Measurements from ENCODE around the gene ATP9B. TPM values are rescaled to one million over a fixed set of nuclear protein-coding genes. Genes with fewer than 3 reads are reported as not detected.

ATP9B gene
- total RNA-seq, 1 donor from 2014 or later = 50.3 TPM

GRCh38 chr18:79368681-79369080 is 299.5 kb downstream of the ATP9B start:
- Histone ChIP-seq H3K4me3 (no peak overlapping the region), H3K27me3 (no peaks in the 10 kb centered on the region), H3K4me1 (no peaks in the 10 kb centered on the region), H3K27ac (no peak overlapping the region), H3K9me3 (no peaks in the 10 kb centered on the region), H3K36me3 (no peaks in the 10 kb centered on the region)
- no peak for TF ChIP-seq CTCF (IDR thresholded peaks at IDR 0.05)
- TF ChIP-seq POLR2AphosphoS5 (IDR thresholded peaks at IDR 0.05; ENCODE audit: insufficient read depth in 1 of 2, low read depth in 1 of 2) = no peak
- TF ChIP-seq POLR2A (IDR thresholded peaks at IDR 0.05) = no peak
- DNase-seq (ENCODE audit: extremely low spot score in 2 of 2) = no peak
- intact Hi-C loops (cut with DNase I) = no loop called here

- Histone ChIP-seq H3K27ac (no peak overlapping the region), H3K27me3 (no peaks in the 10 kb centered on the region), H3K4me1 (no peaks in the 10 kb centered on the region), H3K36me3 (no peaks in the 10 kb centered on the region), H3K4me3 (no peak overlapping the region), H3K9me3 (no peaks in the 10 kb centered on the region)
- TF ChIP-seq POLR2AphosphoS5 (IDR thresholded peaks at IDR 0.05; ENCODE audit: insufficient read depth in 1 of 2, low read depth in 1 of 2) (no peak), POLR2A (IDR thresholded peaks at IDR 0.05) (no peak), CTCF (IDR thresholded peaks at IDR 0.05) (no peak)
- no peak for DNase-seq (ENCODE audit: extremely low spot score in 2 of 2)
- intact Hi-C loops (cut with DNase I) = no loop called here
These were observed 302.4 kb downstream of the ATP9B start for GRCh38 chr18:79371561-79372121.

GRCh38 chr18:79372461-79372860 is 303.3 kb downstream of the ATP9B start:
- Histone ChIP-seq H3K9me3 (no peaks in the 10 kb centered on the region), H3K4me3 (no peak overlapping the region), H3K27ac (no peak overlapping the region), H3K4me1 (no peaks in the 10 kb centered on the region), H3K27me3 (no peaks in the 10 kb centered on the region), H3K36me3 (peaks cover 0 to 4% of the 10 kb centered on the region in 2 donors)
- intact Hi-C loops (cut with DNase I) = no loop called here
- DNase-seq (ENCODE audit: extremely low spot score in 2 of 2) = no peak
- no peak for TF ChIP-seq CTCF (IDR thresholded peaks at IDR 0.05)
- TF ChIP-seq POLR2A (IDR thresholded peaks at IDR 0.05) = no peak
- TF ChIP-seq POLR2AphosphoS5 (IDR thresholded peaks at IDR 0.05; ENCODE audit: insufficient read depth in 1 of 2, low read depth in 1 of 2) = no peak

- Histone ChIP-seq H3K27ac (no peak overlapping the region), H3K9me3 (no peaks in the 10 kb centered on the region), H3K4me3 (no peak overlapping the region), H3K36me3 (peaks cover 0 to 9% of the 10 kb centered on the region in 2 donors), H3K27me3 (no peaks in the 10 kb centered on the region), H3K4me1 (no peaks in the 10 kb centered on the region)
- intact Hi-C loops (cut with DNase I) = no loop called here
- TF ChIP-seq POLR2AphosphoS5 (IDR thresholded peaks at IDR 0.05; ENCODE audit: insufficient read depth in 1 of 2, low read depth in 1 of 2) (no peak), POLR2A (IDR thresholded peaks at IDR 0.05) (no peak), CTCF (IDR thresholded peaks at IDR 0.05) (no peak)
- DNase-seq (ENCODE audit: extremely low spot score in 2 of 2) = no peak
These were observed 303.8 kb downstream of the ATP9B start for GRCh38 chr18:79372991-79373390.

- Histone ChIP-seq H3K27me3 (no peaks in the 10 kb centered on the region), H3K36me3 (peaks cover 0 to 14% of the 10 kb centered on the region in 2 donors), H3K27ac (no peak overlapping the region), H3K9me3 (no peaks in the 10 kb centered on the region), H3K4me3 (no peak overlapping the region), H3K4me1 (peaks cover under 1% of the 10 kb centered on the region)
- TF ChIP-seq CTCF (IDR thresholded peaks at IDR 0.05) = no peak
- no peak for DNase-seq (ENCODE audit: extremely low spot score in 2 of 2)
- intact Hi-C loops (cut with DNase I) = no loop called here
These were observed 304.5 kb downstream of the ATP9B start for GRCh38 chr18:79373736-79374135.

Data from vagina (tissue), 2 donors.